Fibroblast of lung (primary cell): ENCODE measurements around the gene MCEMP1.

ENCODE experiments used
- EZH2 ChIP-seq: IDR thresholded peaks from 2 replicates; pipeline ENCODE4 v1.5.1; 2012; ENCODE audit warnings: low read length, control low read depth, mild to moderate bottlenecking; ENCODE audit errors: missing control alignments
- TF ChIP-seq, protein P1 (sequence below), 2 donors: IDR thresholded peaks in 1 of 2; conservative IDR thresholded peaks in 1 of 2; 1 replicate in 1 of 2; 2 replicates in 1 of 2; pipeline ENCODE4 v1.5.1; 2011 to 2012; ENCODE audit warnings: low read length in 2 of 2, control low read depth in 1 of 2, inconsistent platforms in 1 of 2, low read depth in 1 of 2, mild to moderate bottlenecking in 1 of 2

DNA sequence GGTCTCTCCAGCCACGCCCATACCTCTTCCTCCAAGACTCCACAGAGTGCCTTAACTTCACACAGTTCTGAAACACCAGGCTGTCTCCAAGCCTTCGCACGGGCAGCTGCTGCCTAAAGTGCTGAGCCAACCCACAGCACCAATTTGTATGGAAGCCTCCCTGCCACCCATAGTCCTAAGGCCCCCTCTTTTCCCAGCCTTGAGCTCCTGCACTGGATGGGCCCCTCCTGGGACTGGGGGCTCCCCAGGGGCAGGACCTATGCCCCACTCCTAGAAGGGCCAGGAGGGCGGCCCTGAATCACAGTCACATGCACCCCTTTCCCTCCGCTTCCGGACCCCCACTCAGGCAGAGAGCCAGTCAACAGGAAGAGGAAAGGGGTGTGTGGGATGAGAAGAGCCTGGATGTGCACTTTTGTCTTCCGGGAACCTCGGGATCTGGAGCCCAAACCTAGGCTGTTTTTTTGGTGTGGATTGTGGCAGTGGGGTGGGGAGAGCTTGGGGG, 30.1 kb downstream of the MCEMP1 start:
- no peak for TF ChIP-seq EZH2
- TF ChIP-seq, protein P1, sequence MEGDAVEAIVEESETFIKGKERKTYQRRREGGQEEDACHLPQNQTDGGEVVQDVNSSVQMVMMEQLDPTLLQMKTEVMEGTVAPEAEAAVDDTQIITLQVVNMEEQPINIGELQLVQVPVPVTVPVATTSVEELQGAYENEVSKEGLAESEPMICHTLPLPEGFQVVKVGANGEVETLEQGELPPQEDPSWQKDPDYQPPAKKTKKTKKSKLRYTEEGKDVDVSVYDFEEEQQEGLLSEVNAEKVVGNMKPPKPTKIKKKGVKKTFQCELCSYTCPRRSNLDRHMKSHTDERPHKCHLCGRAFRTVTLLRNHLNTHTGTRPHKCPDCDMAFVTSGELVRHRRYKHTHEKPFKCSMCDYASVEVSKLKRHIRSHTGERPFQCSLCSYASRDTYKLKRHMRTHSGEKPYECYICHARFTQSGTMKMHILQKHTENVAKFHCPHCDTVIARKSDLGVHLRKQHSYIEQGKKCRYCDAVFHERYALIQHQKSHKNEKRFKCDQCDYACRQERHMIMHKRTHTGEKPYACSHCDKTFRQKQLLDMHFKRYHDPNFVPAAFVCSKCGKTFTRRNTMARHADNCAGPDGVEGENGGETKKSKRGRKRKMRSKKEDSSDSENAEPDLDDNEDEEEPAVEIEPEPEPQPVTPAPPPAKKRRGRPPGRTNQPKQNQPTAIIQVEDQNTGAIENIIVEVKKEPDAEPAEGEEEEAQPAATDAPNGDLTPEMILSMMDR (conservative IDR thresholded peaks at IDR 0.05 in 1 of 2, IDR thresholded peaks at IDR 0.05 in 1 of 2; ENCODE audit: low read depth in 1 of 2, low read length in 2 of 2) = no peak
